Epidermal melanocyte (primary cell): ENCODE data around the gene SIGMAR1.
A peak's percentile ranks its signal among the peaks of the same experiment; 100 is the strongest.
"Not testable (repeated sequence)": the region's sequence is repeated elsewhere in the genome, so short reads cannot be mapped to it uniquely, and the experiment has no call there.

Experiments used
- DNase-seq: peaks from one replicate; pipeline ENCODE4 v3.0.0; 2011; ENCODE audit warnings: low spot score; ENCODE audit not compliant: insufficient read length

Gene SIGMAR1

DNA sequence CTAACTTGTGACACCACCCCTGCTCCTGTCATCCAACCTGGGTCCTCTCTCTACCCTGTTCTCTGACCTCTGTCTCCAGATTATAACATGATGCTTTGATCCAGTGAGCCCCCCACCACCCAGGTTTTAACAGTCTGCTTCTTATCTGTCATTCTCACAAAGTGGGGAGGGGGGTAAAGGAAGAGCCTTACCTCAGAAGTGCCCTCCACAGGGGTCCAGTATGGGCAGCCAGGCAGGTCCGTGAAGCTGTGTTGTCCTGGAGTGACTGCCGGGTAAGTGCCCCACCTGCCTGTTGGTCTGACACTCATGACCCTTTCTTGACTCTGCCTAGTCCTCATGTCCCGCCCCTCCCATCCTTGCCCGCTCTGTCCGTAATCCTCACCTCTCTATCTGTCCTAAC, 17.8 kb upstream of the SIGMAR1 start:
- DNase-seq, result no peak

DNA sequence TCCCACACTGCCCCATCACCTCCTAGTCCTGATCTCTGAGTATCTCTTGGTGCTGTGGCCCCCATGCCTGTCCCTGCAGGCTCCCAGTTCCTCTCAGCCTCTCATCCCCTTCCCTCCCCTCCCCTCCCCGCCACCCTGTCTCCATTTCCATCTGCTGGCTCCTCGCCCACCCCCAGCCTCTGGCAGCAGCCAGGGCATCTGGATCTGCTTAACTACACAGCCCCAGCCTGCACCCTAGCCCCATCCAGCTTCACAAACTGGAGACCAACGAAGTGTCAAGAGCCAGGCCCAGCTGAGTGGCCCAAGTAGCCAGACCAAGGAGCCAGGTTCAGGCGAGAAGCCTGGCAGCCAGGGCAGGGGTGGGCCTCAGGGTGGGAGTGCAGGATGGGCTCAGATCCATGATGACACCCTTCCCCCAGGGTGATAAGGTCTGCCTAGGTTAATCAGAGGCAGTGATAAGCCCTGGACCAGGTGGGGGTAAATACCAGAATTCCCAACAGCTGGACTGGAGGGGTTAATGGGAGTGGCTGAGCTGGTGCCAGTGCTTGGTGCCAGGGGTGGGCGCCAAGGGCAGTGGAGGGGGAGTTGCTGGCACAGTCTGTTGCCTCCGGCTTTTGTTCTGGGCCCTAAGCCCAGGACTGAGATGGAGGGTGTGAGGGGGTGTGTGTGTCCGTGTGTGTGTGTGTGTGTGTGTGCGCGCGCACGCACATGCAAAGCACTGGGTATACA, 16.9 kb upstream of the SIGMAR1 start:
- no peak for DNase-seq

DNA sequence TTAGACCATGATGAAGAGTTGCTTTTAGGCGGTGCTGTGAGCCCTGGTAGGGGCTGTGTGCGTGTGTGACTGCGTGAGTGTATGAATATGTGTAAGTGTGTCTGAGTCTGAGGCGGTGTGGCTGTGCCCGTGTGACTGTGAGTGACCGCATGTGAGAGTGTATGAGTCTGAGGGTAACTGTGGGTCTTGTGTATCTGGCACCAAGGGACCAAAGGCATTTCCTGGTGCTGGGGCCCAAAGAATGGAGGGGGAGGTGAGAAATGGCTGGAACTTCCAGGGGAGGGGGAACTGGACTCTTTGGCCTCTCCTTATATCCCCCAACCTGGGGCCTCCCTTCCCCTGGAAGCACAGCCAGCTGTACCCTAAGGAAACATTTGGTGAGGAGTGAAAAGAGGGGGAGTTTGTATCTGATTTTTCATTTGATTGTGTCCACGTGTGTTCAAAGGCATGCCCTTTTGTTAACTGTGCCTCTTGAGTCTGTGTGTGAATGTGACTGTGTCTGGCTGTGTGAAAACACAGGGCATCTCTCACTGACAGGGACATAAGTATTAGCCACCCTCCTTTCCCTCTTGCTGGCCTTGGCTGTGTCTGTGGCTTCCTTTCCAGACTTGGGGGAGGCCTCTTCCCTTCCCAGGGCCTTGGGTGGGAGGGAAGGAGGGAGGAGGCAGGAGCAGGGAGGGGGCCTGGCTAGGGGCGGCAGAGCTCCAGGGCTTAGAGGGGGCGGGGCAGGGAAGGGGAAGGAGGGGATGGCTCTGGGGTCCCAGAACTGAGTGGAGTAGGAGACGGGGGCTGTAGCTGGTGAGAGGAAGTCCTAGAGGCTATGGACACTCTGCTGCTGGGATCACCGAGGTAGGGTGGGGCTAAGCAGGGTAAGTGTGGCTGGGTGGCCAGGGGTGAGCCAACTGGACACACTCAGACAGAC, 15.8 kb upstream of the SIGMAR1 start:
- no peak for DNase-seq

DNA sequence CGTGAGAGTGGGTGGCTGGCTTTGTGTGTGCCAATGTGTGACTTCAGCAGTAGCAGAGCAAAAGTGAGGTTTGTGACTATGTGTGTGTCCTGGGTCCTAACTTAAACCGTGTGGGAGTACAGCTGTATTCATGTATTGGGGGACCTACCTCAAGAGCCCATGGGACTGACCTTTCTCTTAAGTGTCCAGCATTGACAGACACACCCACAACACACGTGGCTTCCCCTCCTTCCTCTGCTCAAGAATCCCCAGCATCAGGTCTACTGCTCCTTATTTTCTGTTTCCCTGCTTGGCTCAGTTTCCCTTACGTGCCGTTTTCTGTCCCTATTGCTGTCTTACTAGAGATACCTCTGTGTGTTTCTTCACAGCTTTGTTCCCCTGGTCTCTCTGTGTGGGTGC, 15.0 kb upstream of the SIGMAR1 start:
- no peak for DNase-seq

DNA sequence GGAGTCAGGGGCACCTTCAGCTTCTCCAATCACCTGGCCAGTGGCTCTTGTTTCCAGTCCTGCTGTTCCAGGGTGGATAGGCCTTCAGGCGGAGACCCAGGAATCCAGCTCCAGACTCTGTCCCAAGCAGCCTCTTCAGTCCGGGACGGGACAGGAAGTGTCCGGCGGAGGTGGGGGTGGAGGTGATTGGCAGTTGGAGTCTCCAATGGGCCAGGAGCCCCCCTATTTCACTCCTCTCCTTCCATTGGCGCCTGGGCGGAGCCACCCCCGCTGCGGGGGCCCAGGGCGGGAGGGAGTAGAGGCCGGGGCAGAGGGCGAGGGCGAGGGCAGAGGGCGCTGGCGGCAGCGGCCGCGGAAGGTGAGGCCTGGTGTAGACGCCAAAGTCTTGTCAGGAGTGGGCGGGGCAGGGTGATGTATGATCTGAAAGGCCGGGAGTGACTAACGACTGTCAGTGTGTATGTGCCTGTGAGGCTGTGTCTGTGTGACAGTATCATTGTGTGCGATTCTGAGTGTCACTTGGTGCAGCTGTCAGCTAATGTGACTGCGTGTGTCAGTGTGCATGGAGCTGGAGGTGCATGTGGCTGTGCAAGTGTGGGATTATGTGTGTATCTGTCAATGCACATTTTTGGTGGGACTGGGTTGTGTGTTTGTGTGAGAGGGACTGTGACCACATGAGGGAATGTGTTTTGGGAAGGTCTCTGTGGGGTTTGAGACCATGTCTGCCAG, 14.5 kb upstream of the SIGMAR1 start, which contains the start of gene IL11RA:
TSS of gene IL11RA (plus strand) at position 310 of the 726 bp plus-strand sequence. CDS start 3,033 bp downstream, outside the sequence.
- DNase-seq, result peak; percentile 91

DNA sequence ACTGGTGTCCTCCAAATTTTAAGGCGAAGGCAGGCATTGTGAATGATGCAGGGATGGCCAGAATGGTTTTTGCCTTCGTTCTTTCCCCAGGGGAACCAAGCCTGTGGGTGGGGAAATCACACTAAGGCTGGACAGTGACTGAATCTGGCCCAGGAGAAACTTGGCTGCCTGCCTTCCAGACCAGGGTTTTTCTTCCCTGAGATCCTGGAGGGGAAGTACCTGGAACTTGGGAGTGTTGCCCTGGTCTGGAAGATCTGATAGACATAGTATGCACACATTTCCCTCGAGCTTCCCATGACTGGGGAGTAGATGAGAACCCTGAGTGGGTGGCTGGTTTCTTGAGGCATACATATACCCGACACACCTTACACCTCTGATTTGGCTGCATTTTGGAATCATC, 13.7 kb upstream of the SIGMAR1 start:
- DNase-seq, result no peak

DNA sequence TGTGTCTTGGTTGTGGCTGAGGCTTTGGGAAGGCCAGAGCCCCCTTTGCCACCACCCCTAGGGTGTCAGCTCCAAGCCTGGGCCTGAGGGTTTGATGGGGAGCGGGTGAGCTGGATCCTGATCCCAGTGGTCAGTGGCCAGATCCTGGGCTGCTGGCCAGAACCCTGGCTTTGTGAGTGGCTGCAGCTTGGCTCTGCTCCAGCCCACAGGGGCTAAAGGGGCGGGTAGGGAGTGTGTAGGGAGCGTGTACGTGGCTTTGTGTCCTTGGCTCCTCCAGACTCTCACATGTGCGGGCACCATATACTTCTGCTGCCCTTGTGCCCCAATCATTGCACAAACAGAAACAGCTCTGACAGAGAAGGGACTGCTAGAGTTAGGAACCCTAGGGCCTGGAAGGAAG, 13.2 kb upstream of the SIGMAR1 start:
- DNase-seq, result no peak

DNA sequence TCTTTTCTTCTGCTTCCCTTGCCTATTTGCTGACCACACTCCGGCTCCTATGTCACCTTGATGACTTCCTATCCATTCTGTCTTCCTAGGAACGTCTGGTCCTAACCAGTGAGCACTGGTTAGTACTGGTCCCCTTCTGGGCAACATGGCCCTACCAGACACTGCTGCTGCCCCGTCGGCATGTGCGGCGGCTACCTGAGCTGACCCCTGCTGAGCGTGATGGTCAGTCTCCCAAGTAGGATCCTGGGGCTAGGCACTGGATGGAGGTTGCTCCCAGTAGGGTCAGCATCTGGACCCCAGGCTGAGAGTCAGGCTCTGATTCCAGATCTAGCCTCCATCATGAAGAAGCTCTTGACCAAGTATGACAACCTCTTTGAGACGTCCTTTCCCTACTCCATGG, 11.1 kb upstream of the SIGMAR1 start:
- no peak for DNase-seq

DNA sequence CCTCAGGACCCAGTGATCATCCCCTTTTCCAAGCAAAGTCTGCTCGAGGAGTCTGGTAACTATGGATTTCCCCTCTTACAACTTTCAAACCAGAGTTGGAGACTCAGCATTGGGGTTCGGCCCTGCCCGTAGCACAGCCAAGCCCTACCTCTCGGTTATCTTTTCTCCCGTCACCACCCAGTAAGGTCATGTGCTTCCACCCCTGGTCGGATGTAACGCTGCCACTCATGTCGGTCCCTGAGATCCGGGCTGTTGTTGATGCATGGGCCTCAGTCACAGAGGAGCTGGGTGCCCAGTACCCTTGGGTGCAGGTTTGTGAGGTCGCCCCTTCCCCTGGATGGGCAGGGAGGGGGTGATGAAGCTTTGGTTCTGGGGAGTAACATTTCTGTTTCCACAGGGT, 10.1 kb upstream of the SIGMAR1 start:
- DNase-seq, result no peak

DNA sequence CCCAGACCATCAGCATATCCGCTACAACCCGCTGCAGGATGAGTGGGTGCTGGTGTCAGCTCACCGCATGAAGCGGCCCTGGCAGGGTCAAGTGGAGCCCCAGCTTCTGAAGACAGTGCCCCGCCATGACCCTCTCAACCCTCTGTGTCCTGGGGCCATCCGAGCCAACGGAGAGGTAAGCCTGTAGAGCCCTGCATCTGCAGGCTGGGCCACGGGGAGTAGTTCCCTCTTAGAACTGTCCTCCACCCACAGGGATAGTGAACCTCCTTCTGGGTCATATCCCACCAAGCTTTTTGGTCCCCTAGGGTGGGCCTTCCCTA, 9.5 kb upstream of the SIGMAR1 start:
- DNase-seq, result no peak

DNA sequence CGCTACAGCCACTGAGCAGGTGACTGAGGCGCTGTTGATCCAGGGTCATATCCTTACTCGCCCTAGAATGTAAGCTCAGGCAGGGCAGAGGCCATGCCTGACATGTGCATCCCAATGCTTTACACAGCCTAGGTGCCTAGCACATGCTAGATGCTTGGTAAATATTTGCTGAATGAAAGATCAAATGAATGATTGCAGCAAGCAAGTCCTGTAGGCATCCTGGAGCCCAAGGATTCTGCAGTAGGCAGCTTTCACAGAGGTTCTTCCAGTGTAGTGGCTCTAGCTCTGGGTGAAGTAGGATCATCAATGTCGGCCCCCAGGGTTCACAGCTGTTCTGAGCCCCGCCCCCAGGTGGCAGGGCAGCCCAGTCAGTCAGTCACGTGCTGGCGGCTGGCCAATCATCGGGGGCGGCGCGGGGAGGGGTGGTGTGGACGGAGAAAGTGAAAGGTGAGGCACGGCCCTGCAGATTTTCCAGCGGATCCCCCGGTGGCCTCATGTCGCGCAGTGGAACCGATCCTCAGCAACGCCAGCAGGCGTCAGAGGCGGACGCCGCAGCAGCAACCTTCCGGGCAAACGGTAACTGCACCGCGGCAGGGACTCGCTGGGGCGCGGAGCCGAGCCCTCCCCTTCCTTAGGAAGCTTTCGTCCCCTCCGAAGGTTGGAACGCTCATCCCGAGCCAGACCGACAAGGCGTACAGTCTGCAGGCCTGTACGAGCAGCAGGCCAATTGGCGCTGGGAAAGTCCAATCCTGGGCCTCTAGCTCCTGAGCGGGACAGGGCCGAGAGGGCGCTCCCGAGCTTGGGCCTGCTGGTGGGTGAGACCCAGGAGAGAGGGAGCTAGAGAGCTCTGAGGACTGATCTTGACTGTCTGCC, 8.9 kb upstream of the SIGMAR1 start, which contains the start of gene GALT:
TSS of gene GALT (plus strand) at position 465 of the 873 bp plus-strand sequence. CDS start at position 495, 30 bp downstream.
- peak; percentile 93 for DNase-seq

DNA sequence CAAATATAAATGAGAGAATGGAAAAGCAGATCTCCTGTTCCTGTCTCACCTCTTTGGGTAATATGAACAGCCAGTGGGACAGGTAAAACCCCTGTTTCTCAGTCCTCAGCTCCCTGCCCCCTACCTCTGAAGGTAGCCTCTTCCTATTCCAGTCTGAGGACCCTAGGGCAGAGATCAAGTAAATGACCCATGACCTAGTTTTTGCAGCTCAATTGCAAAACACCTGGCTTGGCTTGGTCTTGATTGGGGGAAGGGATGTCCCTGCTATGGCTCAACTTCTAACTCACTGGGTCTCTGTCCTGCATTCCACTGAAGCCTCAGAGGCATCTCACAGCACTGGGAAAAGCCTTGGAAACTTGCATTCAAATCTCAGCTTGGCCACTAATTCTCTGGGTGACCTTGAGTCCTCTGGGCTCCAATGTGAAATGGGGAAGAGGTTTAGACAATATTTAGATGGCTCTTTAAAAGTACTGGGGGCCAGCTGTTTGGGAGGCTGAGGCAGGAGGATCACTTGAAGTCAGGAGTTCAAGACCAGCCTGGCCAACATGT, 7.3 kb upstream of the SIGMAR1 start:
- no peak for DNase-seq

DNA sequence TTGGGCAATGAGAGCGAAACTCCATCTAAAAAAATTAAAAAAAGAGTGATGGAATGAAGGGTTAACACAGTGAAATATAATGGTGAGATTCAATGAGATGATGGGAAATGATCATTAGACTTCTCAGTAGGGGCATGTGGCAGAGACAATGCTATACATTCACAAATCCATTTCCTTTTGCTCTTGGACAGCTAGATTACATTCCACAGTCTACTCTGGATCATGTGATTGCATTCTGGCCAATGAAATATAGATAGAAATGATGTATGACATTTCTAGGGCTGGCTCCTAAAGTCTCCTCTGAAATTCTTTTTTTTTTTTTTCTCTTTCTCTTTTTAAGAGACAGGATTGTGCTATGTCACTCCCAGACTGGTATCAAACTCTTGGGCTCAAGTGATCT, 5.1 kb upstream of the SIGMAR1 start:
- no peak for DNase-seq

DNA sequence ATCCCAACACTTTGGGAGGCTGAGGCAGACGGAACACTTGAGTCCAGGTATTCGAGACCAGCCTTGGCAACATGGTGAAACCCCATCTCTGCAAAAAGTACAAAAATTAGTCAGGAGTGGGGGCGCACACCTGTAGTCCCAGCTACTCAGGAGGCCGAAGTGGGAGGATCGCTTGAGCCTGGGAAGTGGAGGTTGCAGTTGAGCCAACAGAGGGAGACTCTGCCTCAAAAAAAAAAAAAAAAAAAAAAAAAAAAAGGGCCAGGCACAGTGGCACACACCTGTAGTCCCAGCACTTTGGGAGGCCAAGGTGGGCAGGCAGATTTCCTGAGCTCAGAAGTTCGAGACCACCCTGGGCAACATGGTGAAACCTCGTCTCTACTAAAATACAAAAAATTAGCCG, 1.7 kb upstream of the SIGMAR1 start:
- not testable (repeated sequence) for DNase-seq

DNA sequence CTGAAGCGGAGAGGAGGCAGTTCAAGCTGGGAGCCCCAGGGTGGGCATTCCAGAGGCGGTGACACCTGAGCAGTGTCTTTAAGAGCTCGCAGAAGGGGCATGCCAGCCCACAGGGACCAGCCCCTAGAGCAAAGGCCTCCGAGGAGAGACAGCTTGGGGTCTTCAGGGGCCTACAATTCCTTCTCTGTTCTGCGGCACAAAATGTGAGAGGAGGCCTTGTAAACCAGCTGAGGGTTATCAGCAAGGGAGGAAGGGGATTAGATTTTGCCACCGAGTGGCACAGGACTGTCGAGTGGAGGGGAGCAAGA, 505 bp upstream of the SIGMAR1 start:
- DNase-seq, result no peak

DNA sequence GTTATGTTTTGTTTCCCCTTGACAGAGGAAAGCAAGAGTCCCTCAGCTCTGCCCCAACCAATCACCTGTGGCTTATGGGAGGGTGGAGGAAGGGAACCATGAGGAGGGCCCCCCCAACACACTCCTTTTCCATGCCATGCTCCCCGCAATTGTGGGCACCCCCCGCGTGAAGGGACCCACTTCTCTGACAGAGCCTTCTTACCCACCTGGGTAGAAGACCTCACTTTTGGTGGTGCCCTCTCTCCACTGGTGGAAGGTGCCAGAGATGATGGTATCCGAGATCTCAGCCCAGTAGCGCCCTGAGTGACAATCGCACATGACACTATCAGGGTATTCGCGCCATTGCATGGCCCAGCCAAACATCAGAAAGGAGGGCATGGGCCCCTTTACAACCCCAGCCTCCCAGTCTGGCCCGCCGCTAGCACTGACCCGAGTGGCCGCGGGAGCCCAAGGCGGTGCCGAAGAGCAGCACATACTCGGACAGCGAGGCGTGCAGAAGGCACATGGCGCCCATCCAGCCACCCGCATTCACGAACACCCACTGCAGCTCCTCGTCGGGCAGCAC, 714 bp downstream of the SIGMAR1 start:
- DNase-seq, result no peak

DNA sequence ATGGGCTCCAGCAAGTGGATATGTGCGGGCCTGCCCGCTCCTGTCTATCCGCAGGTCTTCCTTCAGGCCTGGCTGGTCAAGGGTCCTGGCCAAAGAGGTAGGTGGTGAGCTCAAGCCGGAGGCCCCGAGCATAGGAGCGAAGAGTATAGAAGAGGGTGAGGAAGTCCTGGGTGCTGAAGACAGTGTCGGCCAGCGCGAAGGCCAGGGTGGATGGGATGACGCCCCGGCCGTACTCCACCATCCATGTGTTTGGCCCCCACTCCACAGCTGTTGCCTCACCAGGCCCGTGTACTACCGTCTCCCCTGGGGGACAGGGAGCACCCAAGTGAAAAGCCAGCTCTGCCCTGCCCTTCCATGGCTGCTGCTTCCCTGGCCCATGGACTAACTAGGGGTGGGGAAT, 2.0 kb downstream of the SIGMAR1 start:
- DNase-seq, result no peak

DNA sequence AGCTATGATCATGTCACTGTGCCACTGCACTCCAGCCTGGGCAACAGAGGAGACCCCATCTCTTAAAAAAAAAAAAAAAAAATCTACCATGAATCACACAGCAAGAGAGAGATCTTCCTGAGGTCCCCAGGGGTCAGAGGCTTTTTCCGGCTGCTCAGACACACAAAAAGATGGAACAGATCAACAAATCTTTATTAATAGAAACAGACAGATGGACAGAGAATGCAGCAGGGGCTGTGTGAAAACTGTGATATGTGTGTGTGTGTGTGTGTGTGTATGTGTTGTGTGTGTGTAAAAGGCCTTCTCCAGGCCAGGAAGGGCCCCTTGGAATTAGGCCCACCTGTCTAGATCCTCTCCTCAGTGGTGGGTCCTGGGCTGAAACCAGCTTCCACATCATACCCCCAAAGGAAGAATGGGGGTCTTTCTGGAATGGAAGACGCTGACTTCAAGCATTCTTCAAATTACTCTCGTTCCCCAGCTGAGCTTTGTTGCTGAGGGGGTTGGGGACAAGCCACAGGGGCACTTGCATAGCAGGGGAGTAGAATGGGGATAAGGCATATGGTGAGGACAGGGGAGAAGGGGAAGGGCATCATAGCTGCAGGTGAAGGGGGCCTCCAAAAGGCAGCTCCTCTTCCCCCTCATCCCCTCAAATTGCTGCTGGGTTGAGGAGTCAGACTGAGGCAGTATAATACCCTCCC, 2.9 kb downstream of the SIGMAR1 start:
- DNase-seq, result no peak

DNA sequence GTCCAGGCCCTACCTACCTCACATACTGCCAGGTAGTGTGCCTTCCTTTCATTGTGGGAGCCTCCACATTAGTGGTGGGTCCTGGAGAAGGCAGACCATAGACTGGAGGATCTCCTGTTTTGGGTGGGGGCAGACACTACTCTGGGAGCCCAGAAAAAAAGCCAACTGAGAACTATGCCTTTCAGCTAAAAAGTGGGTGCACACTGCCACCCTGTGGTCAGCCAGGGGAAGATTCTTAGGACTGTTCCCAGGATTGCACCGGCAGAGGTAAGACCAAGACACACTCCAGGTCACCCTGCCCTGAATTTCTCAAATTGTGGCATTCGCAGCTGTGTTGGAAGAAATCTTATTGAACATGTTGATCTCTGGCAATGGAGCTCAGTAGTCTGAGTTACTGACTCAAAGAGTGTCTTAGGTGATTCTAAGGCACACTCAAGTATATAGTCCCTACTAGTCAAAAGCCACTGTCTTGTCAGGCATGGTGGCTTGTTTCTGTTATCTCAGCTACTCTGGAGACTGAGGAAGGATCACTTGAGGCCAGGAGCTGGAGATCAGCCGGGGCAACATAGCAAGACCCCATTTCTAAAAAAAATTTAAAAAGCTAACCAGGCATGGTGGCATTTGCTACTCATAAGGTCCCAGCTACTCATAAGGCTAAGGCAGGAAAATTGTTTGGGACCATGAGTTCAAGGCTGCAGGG, 3.6 kb downstream of the SIGMAR1 start:
- peak; percentile 85 for DNase-seq
